HuH-7.5 (cell line): ENCODE results near the gene PDZK1IP1.
"Not testable (repeated sequence)": the region's sequence is repeated elsewhere in the genome, so short reads cannot be mapped to it uniquely, and the experiment has no call there.

Experiments
- DNase-seq: peaks from one replicate; pipeline ENCODE4 v3.0.0; 2011; ENCODE audit warnings: low spot score

PDZK1IP1 gene

DNA sequence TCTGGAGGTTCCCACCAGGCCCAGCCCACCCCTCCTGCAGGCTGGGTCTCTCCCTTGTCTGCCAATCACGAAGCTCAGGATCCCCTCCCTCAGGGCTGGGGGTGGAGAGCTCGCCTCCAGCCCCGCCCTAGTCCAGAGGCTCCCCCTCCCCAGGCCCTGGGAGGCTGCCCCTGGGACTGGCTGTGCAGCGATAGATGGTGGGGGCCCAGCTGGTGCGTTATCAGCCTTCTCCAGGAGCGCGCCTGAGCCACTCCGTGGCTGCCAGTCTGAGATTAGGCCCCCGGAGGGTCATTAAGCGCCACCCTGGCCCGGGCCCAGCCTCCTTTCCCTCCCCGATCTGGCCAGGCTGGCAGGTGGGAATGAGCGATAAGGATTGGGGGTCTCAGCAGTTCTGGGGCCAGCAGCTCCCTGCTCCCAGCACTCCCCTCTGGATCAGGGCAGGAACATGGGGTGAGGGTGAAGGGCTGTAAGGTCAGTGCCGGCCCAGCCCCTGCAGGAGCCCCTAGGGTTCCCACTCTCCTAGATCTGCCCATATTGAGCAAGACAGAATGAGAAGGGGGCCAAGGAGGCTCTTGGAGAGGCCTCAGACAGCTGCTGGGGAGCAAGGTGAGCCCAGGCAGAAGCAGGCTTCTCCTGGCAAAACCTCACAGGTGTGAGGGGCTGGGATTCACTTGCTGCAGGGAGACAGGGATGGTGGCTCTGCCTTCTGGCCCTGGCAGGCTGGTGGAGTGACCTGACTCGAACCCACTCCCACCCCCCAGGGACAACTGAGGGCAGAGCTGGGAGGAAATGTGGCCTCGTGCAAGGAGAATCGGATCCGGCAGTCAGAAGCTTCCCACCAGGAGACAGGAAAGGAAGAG lies 8.5 kb downstream of the PDZK1IP1 start:
- no peak for DNase-seq

DNA sequence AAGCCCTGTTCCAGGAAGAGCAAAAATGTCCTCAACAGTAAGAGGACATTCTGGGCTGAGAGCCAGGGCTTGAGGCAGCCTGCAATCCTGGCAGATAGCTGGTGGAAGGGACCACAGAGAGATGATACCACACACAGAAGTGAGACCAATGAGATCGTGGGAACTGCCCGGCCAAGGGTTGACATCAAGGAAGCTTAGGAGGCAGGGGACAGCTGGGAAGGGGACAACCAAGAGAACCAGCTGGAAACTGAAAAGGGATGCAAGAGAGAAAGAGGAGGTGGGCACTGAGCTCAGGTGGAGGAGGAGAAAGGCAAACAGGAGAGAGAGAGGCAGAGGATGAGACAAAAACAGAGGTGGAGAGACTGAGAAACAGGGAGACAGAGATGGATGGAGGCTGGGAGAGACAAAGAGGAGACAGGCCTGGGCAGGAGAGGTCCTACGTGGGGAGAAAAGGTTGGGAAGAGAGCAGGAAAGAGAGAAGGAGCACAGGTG lies 9.2 kb downstream of the PDZK1IP1 start:
- no peak for DNase-seq

DNA sequence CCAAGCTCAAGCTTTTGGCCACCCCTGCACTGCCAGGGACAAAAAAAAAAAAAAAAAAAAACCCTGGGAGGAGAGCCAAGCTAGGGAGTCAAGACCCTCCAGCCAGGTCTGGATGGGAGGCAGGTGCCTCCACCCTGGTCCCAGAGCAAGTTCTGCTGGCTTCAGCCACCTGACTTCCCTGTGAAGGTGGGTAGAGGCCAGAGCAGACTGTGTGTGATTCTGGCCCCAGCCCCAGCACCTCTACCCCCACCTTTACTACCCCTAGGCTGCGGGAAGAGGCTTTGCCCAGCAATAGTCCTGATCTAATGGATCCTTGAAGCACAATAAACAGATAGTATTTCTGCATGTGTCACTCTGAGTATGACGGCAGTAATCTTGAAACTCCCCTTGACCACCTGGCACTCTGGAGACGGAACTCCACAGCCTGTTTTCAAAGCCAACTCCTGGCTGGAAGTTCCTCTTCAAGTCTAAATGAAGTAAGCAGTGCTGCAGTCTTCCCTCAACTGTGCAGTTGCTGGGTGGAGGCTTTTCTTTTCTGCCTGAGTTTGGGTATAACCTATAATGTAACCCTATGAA lies 9.8 kb downstream of the PDZK1IP1 start:
- no peak for DNase-seq

DNA sequence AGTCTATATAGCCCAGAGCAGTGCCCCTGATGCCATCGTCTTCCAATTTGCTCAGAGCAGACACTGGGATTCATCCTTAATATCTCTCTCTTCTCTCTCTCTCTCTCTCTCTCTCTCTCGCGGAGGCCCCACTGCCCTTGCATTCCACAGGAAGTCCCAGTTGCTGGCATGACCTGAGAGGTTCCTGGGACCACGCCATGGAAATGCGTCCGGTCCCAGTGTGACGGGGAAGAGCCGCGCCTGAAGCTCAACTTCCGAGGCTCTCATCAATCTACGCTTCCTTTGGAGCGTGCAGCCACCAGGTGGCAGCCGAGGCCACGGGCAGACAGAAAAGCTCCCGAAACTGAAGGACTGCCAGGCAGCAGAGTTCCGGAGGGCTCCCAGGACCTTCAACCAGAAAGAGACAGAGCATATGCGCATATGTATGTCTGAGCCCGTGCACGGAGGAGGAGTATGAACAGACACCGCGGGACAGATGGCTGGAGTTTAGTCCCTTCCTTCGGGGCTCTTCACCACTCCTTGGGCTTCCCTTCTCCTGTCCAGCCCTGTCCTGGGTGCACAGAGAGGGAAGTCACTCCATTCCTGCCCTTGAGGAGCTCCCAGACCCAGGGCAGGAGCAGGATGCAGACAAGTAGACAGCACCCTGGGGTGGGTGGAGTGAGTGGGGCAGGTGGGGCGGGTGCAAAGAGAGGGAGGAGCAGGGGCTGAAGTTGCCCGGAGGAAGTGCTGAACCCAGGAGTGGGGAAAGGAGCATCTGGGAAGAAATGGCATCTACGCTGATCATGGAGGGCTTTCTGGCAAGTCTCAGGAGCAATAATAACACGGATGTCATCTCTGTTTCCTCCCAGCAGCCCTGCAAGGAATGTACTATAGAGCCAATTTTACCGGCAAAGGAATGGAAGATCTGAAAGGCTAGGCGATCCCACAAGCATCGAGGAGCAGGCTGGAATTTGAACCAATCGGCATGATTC lies 10.5 kb downstream of the PDZK1IP1 start:
- DNase-seq, result peak; percentile 89

DNA sequence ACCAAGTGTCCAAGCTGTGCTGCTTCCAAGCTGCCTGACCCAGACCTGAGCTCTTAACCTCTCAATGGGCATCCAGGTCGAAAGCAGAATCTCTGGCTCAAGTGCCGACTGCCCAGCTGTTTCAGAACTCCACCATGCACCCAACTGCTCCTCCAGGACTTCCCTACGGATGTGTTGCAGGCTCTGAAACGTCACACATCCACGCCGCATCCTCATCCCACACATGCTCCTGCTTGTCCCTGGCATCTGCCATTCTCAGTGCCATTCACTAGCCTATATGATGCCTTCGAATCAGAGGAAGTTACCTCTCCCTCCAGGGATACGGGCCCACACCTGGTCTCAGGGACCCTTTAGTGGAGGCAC lies 11.2 kb downstream of the PDZK1IP1 start:
- no peak for DNase-seq

DNA sequence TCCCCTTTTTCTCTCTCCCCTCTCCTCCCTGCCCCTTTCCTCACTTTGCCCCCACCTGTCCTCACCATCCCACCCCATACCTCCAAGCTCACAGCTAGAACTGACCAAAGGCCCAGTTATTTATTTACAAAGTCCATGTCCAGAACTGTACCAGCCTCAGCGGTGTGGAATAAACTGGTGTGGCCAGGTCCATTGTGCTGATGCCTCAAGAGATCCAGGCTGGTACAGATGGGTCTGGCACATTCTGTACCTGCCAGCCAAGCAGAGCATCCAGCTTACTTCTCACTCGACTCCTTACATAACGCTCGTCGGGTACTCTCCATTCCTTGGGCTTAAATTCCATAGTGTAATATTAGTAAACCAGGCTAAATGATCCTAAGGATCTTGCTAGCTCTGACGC lies 11.8 kb downstream of the PDZK1IP1 start:
- no peak for DNase-seq

DNA sequence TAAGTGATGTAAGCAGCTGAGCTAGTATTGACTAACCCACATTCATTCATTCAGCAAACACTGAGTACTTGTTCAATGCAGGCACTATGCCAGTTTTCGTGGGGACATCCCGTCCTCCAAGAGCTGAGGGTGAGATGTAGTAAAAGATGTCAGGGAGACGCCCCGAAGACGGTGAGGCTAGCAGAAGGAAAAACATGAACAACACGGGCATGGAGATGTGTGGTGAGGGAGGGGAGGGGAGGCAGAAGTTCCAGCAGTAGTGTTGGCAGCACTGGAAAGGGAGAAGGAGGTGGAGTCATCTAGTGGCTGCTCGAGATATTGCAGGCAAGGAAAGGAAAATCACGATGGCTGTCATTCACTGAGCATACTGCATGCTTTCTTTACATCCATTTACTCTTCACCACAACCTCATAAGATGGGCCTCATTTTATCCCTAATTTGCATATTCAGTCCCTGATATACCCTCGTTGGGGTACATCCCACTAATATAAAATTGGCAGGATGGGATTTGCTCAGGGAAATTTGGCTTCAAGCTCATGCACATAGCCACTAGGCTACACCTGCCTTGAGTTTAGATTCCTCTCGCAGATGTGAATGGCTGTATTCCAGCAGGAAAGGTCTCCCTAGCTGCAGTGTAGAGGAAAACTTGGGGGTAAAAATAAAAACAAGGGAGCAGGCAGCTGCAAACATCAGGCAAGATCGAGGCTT lies 14.5 kb downstream of the PDZK1IP1 start:
- DNase-seq, result peak; percentile 77

DNA sequence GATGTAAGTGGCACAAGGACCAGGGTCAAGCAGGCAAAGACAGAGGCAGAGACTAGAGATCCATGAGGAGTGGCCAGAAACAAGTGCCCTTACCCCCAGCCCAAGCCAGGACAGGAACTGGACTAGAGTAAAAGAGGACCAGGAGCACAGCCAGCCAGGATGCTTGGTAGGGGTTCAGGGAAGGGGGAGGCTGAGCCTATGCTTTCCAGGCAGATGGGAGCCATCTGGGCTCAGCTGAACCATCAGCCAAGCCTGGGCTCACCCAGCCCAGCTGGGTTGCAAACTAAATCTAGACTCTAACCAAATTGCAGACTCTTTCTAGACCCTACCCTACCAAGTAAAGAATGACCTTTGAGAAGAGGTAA lies 15.2 kb downstream of the PDZK1IP1 start:
- no peak for DNase-seq

DNA sequence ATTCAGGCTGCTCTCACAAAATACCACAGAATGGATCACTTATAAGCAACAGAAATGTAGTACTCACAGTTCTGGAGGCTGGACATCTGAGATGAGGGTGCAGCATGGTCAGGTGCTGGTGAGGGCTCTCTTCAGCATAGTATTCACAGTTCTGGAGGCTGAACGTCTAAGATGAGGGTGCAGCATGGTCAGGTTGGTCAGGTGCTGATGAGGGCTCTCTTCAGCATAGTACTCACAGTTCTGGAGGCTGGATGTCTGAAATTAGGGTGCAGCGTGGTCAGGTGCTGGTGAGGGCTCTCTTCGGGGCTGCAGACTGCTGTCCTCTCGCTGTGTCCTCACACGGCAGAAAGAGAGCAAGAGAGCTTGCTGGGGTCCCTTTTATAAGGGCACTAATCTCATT lies 17.1 kb downstream of the PDZK1IP1 start:
- DNase-seq, result no peak

DNA sequence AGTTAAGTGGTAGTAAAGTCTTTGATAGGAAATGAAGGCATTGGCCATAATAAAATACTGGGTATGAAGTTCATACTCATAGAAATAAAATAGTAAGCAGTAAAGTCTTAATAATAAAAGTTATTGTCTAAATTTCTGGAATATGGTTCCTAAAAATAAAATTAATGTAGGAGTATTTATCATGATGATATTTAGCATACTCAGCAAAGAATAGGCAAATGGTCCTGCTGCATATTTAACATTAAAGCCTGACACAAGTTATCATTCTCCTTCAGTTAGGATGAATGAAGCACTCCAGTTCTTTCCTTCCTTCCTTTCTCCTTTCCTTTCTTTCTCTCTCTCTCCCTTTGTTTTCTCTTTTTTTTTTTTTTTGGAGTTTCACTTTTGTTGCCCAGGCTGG lies 25.3 kb downstream of the PDZK1IP1 start:
- DNase-seq, result no peak

DNA sequence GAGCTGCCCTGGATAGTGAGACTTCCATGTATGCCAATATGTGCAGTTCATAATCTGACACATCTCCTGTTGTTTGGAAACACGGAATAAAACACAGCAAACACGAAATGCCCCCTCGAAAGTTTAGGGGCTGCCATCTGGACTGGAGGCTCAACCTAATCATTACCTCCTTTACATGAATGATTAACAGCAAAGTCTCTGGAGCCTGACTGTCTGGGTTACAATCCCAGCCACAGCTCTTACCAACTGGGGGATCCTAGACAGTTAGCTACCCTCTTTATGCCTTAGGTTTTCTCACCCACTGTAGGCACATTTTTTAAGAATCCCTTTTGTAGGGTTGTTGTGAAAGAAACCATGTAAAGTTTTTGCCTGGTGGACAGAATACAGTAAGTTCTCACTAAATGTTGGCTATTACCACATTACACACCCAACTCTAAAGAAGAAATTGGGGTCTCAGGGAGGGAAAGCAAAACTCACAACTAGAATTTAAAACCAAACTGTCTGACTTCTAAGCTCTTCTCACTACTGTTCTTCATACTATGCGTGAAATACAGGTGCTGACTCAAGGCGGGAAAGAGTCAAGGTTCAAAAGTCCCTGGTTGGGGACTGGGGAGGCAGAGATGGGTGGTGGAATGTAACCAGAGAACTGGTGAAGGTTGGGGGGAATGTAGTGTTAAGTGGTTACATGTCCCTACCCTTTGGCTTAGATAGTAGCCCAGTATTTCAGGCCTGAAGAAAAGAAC lies 28.4 kb downstream of the PDZK1IP1 start:
- DNase-seq, result no peak

DNA sequence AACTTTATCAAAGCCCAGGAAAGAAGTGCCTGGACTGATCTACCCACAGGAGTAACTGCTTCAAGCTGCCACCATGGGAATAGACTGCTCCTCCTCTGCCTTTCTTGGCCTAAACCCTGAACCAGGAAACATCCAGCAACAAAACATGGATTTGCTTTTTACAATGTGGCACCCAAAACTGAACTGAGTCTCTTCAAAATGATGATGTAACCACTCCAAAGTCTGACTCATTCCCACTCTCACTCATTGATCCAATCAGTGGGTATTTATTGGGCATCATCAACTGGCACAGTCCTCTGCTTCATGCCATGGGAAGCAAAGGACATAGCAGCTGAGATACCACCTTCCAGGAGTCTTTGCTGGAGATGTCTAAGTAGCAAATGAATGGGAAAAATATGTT lies 29.1 kb downstream of the PDZK1IP1 start:
- no peak for DNase-seq

DNA sequence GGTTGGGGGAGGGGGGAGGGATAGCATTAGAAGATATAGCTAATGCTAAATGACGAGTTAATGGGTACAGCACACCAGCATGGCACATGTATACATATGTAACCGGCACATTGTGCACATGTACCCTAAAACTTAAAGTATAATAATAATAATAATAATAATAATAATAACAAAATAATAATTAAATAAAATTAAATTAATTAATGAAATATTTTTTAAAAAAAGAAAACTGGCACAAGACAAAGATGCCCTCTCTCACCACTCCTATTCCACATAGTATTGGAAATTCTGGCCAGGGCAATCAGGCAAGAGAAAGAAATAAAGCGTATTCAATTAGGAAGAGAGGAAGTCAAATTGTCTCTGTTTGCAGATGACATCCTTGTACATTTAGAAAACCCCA lies 31.9 kb downstream of the PDZK1IP1 start:
- DNase-seq, result not testable (repeated sequence)

DNA sequence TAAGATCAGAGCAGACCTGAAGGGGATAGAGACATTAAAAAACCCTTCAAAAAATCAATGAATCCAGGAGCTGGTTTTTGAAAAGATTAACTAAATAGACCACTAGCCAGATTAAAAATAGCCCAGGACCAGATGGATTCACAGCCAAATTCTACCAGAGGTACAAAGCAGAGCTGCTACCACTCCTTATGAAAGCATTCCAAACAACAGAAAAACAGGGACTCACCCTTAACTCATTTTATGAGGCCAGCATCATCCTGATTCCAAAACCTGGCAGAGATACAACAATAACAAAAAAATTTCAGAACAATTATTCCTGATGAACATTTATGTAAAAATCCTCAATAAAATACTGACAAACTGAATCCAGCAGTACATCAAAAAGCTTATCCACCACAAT lies 33.4 kb downstream of the PDZK1IP1 start:
- not testable (repeated sequence) for DNase-seq

DNA sequence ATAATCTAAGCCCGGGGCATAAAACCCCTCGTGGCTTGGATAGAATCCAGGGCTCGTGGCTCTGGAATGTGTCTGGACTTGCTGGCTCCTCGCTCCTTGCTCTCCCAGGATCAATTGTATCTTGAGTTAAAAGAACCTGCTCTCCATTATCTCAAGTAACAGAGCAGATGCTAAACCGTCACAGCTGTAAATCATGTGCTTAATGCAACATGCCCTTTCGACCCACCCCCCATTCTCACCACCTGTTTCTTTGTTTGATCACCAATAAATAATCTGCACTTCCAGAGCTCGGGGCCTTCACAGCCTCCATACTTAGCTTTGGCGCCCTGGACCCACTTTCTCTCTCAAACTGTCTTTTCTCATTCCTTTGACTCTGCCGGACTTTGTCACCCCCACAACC lies 40.7 kb downstream of the PDZK1IP1 start:
- not testable (repeated sequence) for DNase-seq

DNA sequence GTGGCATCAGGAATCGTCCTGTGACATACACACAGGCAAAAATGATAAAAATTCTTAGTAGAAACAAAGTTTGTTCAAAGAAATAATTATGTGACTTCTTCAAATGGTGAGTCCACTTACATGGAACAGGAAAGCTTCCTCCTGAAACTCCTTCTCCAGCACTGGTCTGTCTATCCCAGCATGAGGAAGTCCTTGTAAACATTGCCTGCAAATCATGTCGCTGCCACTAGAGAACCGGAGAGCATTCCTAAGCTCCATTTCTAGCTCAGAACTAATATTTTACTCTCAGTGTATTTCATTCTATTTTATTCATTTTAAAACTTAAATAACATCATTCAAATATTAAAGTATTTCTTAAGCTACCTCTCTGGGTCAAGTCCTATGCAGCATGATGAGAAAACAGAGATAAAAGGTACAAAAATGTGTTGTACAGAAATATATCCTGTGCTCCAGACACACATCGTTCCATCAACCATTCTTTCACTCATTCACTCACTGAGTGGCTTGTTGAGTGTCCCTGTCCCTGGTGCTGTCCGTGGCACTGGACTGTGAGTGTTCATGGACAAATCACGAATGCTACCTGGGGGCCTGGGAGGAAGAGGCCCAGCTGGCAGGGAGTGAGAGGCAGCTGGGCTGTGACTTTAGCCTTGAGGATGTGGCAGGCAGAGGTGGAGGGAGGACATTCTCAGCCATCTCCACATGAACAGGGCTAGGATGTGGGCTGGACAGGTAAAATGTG lies 42.6 kb downstream of the PDZK1IP1 start:
- no peak for DNase-seq

DNA sequence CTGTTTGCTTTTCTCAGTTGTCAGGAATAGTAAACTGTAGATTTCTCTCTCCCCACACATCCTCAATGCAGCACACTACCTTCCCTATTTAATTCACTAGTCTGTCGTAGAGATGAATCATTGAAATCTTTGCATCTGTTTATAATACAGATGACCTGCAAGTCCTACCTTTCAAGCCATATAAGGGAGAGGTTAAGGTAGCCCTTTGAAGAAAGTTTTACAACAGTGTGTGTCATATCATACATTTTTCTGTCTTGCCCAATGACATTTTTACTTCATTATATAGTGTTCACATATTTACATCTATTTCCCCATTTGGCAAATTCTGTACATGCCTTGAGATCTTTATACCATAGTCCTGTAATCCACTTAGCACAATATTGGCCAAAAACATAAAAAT lies 43.3 kb downstream of the PDZK1IP1 start:
- not testable (repeated sequence) for DNase-seq

DNA sequence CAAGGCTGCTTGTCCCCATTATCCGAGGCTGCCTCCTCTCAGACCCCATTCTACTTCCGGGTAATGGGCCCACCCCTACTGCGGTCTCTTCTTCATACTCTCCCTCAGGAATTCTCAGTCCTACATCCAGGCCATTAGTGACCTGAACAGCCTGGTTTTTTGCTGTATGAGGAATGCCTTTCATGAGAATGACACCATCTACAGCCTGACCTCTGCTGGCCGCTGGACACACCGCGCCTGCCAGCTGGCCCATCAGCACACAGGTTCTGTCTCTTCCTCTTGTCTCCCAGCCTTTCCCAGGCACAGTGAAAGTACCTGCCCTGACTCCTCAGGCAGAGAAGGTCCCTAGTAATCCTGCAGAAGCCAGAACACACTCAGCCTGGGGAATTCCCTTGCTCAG lies 46.2 kb downstream of the PDZK1IP1 start:
- not testable (repeated sequence) for DNase-seq

DNA sequence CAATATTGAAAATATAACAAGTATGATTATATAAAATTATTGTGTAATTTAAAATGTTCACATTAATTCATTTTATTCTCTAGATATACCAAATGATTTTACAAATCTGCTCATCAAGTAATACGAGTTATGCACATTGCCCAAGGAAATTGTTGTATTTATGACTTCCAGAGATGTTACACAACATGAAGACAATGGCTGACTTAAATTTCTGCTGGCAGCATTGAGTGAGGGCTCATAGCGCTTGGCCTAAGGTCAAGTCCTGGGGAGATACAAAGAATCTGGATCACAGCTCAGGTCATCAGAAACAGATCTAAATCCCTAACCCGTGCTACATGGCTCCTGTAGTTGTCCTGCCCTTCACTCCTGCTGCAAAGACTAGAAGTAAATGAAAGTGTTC lies 49.5 kb downstream of the PDZK1IP1 start:
- not testable (repeated sequence) for DNase-seq

DNA sequence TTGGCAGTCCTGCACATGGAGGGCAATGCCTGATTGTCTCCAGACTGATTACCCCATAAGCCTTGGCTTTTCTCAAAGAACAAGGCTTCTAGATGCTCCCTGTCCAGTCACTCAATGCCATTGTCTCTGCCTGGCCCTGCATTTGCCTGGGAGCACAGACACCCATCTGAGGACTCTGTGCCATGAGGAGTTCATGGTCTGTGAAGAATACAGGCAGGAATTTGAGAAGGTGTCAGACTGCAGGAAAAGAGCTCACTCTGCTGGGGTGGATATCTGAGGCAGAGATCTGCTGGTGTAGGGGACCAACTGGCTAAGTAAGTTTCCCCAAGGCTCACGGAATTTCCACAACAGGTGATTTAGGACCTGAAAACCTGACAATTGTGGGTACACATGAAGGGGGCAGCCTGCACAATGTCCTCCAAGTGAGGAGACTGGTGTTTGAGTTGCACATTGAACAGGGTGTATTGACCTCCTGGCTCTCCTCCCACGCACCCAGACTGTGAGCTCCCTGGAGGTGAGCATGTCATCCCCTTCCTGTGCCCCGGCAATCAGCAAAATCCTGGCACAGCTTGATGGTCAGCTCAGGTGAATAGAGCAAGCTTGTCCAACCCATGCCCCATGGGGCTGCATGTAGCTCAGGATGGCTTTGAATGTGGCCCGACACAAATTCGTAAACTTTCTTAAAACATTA lies 51.8 kb downstream of the PDZK1IP1 start:
- no peak for DNase-seq
